Nucleus accumbens (tissue), 56 donors: ENCODE results near the gene USO1.

Experiments
- DNase-seq, 56 donors: peaks; one replicate each; lab custom pipeline; 2025; lab: John Stamatoyannopoulos, UW

USO1 gene

DNA sequence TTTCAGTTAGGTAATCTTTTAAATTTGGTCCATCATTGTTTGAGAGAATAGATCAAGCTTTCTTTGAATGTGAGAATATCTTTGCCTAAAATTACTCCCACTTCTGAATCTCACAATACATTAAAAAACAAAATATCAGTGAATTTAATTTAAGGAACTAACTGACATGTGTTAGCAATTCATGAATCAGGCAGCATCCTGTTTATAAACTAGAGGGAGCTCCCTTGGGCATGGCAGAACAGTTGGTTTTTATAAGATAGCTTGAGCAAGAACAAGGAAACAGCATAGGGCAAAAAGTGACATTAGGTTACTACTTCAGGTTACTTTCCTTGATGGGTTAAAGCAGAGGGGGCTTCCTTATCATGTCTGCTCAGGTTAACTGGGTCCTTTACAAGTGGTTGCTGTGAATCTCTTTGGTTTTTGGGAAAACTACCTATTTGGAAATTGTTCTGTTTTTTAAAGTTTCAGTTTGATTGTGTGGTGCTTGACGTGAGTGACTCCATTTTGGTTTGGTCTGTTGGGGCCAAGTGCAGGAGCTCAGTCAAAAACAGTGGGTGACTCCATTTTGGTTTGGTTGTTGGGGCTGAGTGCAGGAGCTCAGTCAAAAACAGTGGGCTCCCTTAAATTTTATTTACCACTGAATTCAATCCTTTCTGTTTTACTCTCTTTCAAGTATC, 109.9 kb downstream of the USO1 start:
- no peak for DNase-seq

DNA sequence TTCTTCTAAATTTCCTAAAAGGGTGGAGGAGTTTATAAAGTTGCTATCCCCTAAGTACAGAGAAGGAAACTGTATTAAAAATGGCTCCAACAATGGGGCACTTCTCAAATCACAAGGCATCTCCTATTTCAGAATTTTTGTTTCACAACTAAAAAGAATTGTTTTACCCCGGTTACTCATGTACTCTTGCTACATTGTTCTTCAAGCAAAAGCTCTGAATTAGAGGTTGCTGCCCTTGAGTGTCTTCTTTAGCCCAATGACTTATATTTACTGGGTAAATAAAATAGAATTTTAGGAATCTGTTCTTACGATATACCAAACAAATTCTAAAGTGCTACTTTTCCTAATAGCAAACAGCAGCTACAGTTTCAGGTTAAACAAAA, 110.4 kb downstream of the USO1 start:
- no peak for DNase-seq

DNA sequence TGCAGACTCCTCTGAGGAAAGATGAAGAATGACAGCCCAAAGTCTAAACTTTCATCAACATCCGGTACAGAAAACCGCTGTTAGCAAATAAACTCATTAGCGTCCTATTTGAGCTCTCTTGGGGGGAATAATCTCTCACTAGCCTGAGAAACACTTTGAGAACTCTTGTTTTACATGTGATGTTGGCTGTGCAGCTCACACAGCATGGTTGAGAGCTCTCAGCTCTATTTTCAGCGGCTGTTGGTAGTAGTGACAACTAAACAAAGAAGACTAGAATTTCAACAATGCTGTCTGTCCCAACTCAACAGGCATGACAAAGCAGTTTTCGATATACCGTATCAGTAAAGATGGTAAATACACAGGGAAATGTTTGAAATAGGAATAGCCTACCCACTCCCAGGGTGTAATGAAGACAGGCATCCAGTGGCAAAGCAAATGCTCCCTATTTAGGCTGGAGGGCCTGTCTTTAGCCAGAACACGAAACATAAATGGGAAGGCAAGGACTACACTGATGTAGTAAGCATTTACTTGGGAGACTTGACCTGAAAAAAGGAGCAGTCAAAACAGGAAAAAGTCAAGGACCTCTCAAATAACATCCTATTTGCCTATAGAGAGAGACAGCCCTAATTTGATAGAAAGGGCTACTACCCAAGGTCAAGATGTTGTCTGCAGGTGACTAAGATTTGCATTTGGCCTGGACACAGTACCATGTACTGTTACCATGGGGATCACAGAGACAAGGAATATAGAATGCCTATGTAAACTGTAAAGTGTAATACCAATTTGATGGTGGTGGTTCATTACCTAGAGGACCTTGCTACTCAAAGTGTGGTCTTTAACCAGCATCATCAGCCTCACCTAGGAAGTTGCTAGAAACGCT, 117.5 kb downstream of the USO1 start:
- no peak for DNase-seq

DNA sequence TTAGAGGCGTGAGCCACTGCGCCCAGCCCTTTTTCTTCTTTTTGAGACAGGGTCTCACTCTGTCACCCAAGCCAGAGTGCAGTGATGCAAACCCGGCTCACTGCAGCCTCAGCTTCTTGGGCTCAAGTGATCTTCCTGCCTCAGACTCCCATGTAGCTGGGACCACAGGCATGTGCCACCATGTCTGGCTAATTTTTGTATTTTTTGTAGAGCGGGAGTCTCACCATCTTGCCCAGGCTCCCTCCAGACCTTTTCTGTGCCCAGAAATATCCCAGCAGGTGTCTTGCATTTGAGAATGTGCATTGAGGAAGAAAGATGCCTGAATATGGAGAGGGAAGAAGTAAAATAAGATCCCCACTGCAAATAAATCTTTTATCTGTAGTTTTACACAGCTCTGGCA, 119.2 kb downstream of the USO1 start:
- no peak for DNase-seq

DNA sequence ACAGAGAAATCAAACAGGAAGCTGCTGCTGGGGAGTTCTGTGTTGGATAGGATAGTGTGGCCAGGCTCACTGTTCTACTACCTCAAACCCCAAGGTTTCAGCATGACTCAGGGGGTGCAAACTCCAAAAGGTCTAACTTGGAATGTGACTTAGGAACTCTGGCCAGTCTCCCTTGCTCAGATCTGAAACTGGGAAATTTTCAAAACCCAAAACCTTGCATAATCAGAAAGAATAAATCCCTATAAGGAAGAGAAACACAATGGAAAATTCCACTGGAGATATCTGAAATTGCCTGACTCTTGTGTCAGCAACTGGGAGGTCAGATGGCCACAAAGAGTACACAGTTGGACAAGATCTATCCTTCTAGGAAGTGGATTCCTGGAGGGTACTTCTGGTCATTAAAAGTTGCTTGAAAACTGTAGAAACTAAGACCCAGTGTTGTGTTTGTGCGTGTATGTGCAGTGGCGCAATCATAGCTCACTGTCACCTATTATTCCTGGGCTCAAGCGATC, 119.8 kb downstream of the USO1 start:
- DNase-seq = no peak

DNA sequence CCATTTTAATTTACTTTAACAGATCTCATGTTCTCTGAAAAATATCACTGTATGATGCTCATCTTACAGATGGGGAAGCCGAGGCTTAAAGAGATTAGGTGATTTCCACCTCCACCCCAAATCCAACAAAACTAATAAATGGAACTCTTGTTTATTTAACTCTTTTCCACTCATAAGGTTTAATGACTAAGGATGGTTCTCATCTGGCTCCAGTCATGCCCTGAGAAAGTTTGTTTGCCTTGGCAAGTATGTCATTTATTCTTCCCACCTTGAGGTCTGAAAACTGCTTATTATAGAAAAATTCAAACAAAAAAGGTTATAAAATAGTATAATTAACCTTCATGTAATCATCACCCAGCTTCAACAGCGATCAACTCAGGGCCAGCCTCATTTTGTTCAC, 121.6 kb downstream of the USO1 start:
- no peak for DNase-seq

DNA sequence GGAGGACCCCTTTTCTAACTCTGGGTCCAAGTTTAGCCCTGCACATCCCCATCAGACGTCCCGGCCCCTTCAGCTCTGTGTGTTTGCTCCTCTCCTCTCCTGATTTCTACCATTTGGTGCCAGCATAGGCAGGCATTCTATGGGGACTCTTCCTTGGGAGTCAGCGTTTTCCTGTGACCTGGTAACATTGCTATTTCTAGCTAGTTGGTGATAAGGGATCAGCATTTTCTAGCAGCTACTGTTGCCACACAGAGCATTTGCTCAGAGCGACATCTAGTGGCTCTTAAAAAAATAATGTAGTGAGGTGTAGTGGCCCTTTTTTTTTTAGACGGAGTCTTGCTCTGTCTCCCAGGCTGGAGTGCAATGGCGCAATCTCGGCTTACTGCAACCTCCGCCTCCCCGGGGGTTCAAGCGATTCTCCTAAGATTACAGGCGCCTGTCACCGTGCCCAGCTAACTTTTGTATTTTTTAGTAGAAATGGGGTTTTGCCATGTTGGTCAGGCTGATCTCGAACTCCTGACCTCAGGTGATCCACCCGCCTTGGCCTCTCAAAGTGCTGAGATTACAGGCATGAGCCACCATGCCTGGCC, 123.9 kb downstream of the USO1 start:
- DNase-seq = peak in 15 of 56 donors; percentile 1 to 55 (median 7)

DNA sequence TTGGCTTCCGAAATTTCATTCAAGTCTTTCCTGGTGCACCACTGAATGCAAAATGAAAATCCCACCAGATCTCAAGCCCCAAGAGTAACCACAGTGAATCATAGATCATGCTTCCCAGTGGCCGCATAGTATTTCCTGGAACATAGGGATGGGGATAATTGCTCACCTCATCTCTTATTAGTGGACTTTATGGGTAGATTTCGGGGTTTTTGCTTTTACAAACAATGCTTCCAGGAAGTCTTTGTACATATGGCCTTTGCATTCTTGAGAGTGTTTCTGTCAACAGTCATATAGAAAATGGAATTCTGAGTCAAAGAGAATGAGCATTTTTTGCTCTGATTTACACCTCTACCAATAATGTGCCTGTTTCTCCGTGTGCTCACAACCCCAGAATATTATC, 124.5 kb downstream of the USO1 start:
- DNase-seq = no peak

DNA sequence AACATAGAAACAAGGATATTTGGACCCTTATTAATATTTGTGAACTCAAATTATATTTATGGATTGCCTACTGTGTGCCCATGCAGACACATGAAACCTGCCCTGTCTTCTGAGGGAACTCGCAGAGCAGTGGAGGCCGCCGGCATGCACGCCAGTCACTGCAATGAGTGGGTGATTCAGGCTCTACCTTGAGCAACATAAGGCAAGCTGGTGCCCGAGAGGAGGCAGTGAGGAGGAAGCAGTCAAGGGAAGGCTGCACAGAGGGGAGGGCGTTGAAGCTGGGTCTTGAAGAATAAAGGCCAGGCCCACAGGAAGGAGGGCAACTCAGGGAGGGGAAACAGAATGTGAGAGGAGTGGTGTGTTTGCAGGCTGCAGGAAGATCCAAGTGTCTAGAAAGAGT, 125.1 kb downstream of the USO1 start:
- no peak for DNase-seq

DNA sequence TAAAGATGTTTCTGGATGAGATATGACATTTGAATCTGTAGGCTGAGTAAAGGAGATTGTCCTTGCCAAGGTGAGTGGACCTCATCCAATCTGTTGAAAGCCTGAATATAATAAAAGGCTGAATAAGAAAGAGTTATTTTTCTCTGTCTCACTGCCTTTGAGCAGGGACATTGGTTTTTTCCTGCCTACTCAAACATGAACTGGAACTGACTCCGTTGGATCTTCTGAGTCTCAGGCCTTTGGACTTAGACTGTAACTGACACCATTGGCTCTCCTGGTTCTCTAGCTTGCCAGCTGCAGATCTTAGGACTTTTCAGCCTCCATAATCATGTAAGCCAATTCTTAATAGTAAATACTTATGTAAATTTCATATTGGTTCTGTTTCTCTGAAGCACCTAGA, 134.3 kb downstream of the USO1 start:
- DNase-seq = no peak

DNA sequence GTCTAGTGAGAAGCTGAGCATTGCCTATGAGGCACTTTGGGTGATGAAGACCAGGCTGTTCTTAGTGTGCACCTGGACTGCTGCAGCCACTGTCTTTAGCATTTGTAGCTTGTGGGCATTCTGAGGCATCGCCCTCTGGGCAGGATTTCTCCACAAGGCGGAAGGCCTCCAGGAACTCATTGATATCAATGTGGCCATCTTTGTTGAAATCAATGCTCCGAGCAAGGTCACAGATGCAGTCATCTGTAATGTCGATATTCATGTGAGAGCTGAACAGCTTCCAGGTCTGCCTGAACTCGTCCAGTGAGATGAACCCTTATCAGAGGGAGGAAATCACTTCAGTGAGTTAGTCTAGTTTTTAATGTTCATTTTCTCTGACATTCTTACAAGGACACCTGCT, 136.2 kb downstream of the USO1 start:
- DNase-seq = no peak
